Measurements from ENCODE around the gene TMEM120A. TPM values are rescaled to one million over a fixed set of nuclear protein-coding genes. Genes with fewer than 3 reads are reported as not detected.
"Not testable (repeated sequence)": the region's sequence is repeated elsewhere in the genome, so short reads cannot be mapped to it uniquely, and the experiment has no call there.

The TMEM120A gene
- total and polyA plus RNA-seq, 5 donors, result 67.7 to 111 (median 84.1) TPM

DNA sequence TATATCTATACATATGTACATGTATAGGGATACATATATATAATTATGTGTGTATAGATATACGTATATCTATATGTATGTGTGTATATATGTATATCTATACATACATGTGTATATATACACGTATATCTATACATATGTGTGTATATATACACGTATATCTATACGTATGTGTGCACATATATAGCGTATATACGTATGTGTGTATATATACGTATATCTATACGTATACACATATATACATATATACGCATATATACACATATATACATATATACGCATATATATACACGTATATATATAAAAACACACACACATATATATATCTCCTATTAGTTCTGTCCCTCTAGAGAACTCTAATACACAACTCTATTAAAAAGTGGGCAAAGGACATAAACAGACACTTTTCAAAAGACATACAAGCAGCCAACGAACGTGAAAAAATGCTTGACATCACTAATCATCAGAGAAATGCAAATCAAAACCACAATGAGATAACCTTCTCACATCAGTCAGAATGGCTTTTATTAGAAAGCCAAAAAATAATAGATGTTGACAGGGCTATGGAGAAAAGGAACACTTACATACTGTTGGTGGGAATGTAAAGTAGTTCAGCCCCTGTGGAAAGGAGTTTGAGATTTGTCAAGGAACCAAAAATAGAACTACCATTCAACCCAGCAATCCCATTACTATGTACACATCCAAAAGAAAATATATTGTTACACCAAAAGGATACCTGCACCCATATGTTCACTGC is 22.0 kb upstream of the TMEM120A start:
- no peaks in the 10 kb centered on the region for H3K9me3 ChIP-seq (ENCODE audit: control insufficient read depth, low read length)
- DNase-seq (no peak), ATAC-seq (no peak)
- WGBS, result 86% methylated on average over 13 of the region's 13 CpGs
- H3K27ac ChIP-seq (ENCODE audit: low read length), result no peak overlapping the region
- H3K4me1 ChIP-seq (ENCODE audit: control insufficient read depth, insufficient read depth, low read length), result no peaks in the 10 kb centered on the region
- H3K27me3 ChIP-seq (ENCODE audit: control insufficient read depth, insufficient read depth), result no peaks in the 10 kb centered on the region
- intact Hi-C loops (cut with DNase I), result loop anchor here in 3 of 4 donors (2.0 to 5.0 kb wide), 2 partner anchors 149 to 150 kb away; no protein-coding TSS in a partner anchor
- H3K4me3 ChIP-seq (ENCODE audit: low read length), result no peak overlapping the region

DNA sequence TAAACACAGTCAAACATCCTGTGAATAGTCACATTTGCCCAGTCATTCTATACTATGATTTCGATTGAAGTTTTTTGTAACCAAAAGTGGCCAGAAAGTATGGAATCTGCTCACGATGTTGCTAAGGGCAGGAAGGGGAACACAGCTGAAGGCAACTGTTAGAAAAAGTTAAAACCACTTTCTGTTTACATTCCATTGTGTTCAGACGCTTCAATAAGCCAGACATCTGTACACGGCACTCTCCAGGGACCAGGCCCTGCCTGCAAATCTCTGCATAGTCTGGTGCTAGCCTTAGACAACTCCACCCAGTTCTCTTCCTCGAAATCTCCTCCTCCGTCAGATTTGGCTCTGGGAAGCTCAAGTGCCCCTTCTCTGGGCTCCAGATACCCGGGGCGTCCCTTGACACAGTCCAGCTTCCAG is 17.1 kb upstream of the TMEM120A start:
- peak; percentile 93 to 97 for ATAC-seq
- H3K27ac ChIP-seq (ENCODE audit: low read length), result no peak overlapping the region
- DNase-seq, result peak; percentile 78 to 91 (median 84)
- no peak overlapping the region for H3K4me3 ChIP-seq (ENCODE audit: low read length)
- intact Hi-C loops (cut with DNase I), result no loop called here
- no peaks in the 10 kb centered on the region for H3K9me3 ChIP-seq (ENCODE audit: control insufficient read depth, low read length)
- no peaks in the 10 kb centered on the region for H3K4me1 ChIP-seq (ENCODE audit: control insufficient read depth, insufficient read depth, low read length)
- 23% methylated on average over 8 of the region's 8 CpGs for WGBS
- no peaks in the 10 kb centered on the region for H3K27me3 ChIP-seq (ENCODE audit: control insufficient read depth, insufficient read depth)

DNA sequence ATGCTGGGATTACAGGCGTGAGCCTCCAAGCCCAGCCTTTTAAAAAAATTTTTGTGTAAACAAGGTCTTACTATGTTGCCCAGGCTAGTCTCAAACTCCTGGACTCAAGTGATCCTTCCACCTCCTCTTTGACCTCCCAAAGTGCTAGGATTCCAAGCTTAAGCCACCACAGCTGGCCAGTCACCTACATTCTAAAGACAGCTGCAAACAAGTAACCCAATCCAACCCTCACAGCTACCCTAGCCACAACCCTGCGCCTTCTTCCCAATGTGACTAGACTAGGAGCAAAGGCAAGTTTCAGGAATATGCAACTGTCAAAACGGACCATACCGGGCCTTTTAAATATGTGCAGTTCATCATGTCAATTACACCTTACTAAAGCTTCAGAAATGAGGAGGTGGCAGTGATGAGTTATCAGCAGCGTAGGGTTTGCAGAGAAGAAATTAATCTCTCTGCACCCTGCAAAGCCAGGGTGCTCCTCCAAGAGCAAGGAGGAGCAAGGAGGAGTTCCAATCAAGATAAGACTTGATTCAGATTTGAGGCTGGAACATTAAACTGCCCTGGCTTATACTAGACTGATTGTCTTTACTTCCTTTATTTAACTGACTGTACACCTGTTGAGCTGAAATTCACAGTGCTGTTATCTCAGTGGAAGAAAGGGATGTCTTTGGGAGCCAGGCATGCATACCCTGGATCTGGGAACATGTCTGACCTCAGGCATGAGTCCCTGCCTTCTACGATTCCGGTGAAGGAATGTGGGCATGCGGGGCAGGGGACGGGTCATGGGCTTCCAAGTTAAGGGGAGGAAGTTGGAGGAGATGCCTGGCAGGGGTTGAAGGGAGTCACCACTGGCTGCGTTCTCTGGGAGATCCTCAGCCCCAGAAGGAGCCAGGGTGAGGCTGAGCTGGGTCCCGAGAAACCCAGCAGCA is 15.5 kb upstream of the TMEM120A start:
- no peak overlapping the region for H3K27ac ChIP-seq (ENCODE audit: low read length)
- no peak overlapping the region for H3K4me3 ChIP-seq (ENCODE audit: low read length)
- intact Hi-C loops (cut with DNase I), result no loop called here

DNA sequence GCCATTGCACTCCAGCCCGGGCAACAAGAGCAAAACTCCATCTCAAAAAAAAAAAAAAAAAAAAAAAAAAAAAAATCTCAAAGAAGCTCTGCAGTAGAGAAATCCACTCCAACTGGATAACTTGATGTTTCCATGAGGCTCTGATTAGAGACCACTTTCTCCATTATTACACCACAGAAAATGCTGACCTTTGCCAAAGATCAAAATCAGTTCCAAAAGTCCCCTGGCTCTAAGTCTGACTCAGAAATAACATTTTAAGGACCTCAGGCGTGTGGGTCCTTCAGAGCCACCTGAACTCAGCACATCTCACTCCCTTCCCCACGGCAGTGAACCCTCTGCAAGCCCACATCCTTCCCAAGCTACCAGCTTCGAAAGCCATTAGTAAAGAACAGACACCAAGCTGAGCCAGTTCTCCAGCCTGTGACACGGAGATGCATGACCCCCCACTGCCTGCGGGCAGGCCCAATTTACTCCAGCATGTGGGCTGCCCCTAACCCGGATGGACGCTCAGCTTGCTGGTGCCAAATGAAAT is 13.8 kb upstream of the TMEM120A start:
- no peaks in the 10 kb centered on the region for H3K9me3 ChIP-seq (ENCODE audit: control insufficient read depth, low read length)
- ATAC-seq (no peak), DNase-seq (peak in 1 of 3 donors; percentile 5)
- H3K4me3 ChIP-seq (ENCODE audit: low read length), result no peak overlapping the region
- H3K4me1 ChIP-seq (ENCODE audit: control insufficient read depth, insufficient read depth, low read length), result no peaks in the 10 kb centered on the region
- H3K27ac ChIP-seq (ENCODE audit: low read length), result no peak overlapping the region
- intact Hi-C loops (cut with DNase I), result no loop called here
- WGBS, result 78% methylated on average over 8 of the region's 8 CpGs
- no peaks in the 10 kb centered on the region for H3K27me3 ChIP-seq (ENCODE audit: control insufficient read depth, insufficient read depth)

More for the DNA sequence above, 15.5 kb upstream of the TMEM120A start:
- ATAC-seq (no peak), DNase-seq (peak in 1 of 3 donors; percentile 26)
- no peaks in the 10 kb centered on the region for H3K4me1 ChIP-seq (ENCODE audit: control insufficient read depth, insufficient read depth, low read length)
- H3K9me3 ChIP-seq (ENCODE audit: control insufficient read depth, low read length), result no peaks in the 10 kb centered on the region
- no peaks in the 10 kb centered on the region for H3K27me3 ChIP-seq (ENCODE audit: control insufficient read depth, insufficient read depth)
- WGBS, result 73% methylated on average over 11 of the region's 11 CpGs

DNA sequence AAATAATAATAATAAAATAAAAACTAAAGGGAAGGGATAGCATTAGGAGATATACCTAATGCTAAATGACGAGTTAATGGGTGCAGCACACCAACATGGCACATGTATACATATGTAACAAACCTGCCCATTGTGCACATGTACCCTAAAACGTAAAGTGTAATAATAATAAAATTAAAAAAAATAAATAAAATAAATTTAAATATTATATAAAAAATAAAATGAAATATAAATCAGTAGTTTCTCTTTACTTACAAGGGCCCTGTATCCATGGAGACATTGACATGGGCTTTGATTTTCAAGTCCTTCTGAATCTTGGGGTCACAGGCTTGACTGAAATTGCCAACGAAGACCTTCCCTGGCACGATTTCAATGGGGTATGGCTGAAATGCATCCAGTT is 10.6 kb upstream of the TMEM120A start:
- H3K27ac ChIP-seq (ENCODE audit: low read length); H3K9me3 ChIP-seq (ENCODE audit: control insufficient read depth, low read length); DNase-seq; ATAC-seq; H3K27me3 ChIP-seq (ENCODE audit: control insufficient read depth, insufficient read depth); intact Hi-C loops (cut with DNase I); H3K4me1 ChIP-seq (ENCODE audit: control insufficient read depth, insufficient read depth, low read length); H3K4me3 ChIP-seq (ENCODE audit: low read length): not testable (repeated sequence)
- 96% methylated on average over 4 of the region's 4 CpGs for WGBS

DNA sequence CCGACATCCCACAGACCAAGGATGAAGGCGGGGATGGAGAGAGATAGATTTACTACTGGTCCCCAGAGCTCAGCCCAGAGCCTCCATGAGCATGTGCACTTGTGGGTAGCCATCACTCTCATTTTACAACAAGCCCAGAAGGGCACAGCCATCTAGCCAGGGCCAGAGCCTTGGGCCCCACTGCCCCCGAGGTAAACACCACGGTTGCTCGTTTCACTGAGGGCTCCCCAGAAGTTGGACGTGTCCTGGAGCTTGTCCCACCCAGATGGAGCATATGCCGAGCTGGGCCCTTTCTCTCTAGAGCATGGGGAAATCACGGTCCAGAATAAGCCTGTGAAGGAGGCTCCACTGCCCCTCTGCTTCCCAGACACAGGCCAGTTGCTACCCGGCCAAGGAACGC is 9.0 kb upstream of the TMEM120A start:
- Histone ChIP-seq H3K4me3 (ENCODE audit: low read length) (no peak overlapping the region), H3K9me3 (ENCODE audit: control insufficient read depth, low read length) (no peaks in the 10 kb centered on the region), H3K27me3 (ENCODE audit: control insufficient read depth, insufficient read depth) (no peaks in the 10 kb centered on the region), H3K4me1 (ENCODE audit: control insufficient read depth, insufficient read depth, low read length) (no peaks in the 10 kb centered on the region), H3K27ac (ENCODE audit: low read length) (no peak overlapping the region)
- ATAC-seq (no peak), DNase-seq (no peak)
- WGBS, result 94% methylated on average over 10 of the region's 10 CpGs
- intact Hi-C loops (cut with DNase I), result no loop called here

DNA sequence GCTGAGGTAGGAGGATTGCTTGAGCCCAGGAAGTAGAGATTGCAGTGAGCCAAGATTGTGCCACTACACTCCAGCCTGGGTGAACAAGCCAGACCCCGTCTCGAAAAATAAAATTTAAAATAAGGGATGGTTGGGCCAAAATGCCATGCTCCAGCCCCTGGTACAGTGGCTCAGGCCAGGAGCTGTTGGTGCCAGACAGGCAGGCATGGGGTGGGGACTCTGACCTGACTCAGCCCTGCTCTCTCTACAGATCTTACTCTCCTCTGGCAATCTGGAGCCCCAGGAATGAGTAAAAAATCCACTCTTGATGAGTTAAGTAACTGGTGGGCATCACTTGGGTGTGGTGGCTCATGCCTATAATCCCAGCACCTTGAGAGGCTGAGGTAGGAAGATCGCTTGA is 8.4 kb upstream of the TMEM120A start:
- intact Hi-C loops (cut with DNase I), result no loop called here
- DNase-seq (no peak), ATAC-seq (no peak)
- Histone ChIP-seq H3K4me3 (ENCODE audit: low read length) (no peak overlapping the region), H3K27ac (ENCODE audit: low read length) (no peak overlapping the region), H3K9me3 (ENCODE audit: control insufficient read depth, low read length) (no peaks in the 10 kb centered on the region), H3K4me1 (ENCODE audit: control insufficient read depth, insufficient read depth, low read length) (no peaks in the 10 kb centered on the region), H3K27me3 (ENCODE audit: control insufficient read depth, insufficient read depth) (no peaks in the 10 kb centered on the region)
- WGBS, result 93% methylated on average over 3 of the region's 3 CpGs

DNA sequence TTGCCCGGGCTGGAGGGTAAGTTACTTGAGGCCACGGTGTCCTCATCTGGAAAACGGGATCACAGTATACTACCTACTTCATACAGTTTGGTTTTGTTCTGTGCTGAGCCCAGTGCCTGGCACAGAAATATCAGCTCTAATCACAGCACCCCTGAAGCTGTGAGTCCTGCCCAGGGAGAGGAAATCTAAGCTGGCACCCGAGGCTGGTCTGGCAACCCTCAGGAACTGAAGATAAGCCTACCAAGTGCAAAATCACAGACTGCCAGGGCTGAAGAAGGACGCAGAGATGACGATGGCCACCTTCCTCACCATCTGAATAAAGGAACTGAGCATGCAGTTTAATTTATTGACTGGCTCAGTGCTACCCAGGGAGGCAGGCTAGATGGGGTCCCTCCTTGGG is 7.7 kb upstream of the TMEM120A start:
- Histone ChIP-seq H3K4me1 (ENCODE audit: control insufficient read depth, insufficient read depth, low read length) (no peaks in the 10 kb centered on the region), H3K27ac (ENCODE audit: low read length) (no peak overlapping the region), H3K9me3 (ENCODE audit: control insufficient read depth, low read length) (no peaks in the 10 kb centered on the region), H3K4me3 (ENCODE audit: low read length) (no peak overlapping the region), H3K27me3 (ENCODE audit: control insufficient read depth, insufficient read depth) (no peaks in the 10 kb centered on the region)
- ATAC-seq (peak in 1 of 2 donors; percentile 18), DNase-seq (no peak)
- intact Hi-C loops (cut with DNase I), result no loop called here
- 79% methylated on average over 6 of the region's 6 CpGs for WGBS

DNA sequence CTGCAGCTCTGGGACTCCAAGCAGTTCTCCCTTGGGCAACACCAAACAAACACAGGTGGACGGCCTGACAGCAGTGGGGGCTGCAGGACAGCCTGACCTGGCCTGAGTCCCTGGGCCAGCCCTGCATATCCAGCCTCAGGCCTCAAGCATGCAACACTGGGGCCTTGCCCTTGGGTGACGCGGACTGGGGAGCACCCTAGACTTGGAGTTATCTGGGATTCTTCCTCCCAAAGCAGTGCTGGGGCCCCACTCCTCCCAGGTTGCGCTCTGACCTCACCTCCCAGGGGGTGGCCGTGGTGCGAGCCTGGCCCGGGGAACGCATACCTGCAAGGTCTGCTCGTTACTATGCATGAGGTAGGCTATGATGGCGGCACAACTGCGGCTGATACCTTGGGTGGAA is 6.2 kb upstream of the TMEM120A start:
- no peaks in the 10 kb centered on the region for H3K27me3 ChIP-seq (ENCODE audit: control insufficient read depth, insufficient read depth)
- no peak overlapping the region for H3K27ac ChIP-seq (ENCODE audit: low read length)
- WGBS, result 94% methylated on average over 11 of the region's 11 CpGs
- peak in 1 of 3 donors; percentile 60 for DNase-seq
- ATAC-seq, result peak in 1 of 2 donors; percentile 6
- no peaks in the 10 kb centered on the region for H3K4me1 ChIP-seq (ENCODE audit: control insufficient read depth, insufficient read depth, low read length)
- intact Hi-C loops (cut with DNase I), result no loop called here
- H3K4me3 ChIP-seq (ENCODE audit: low read length), result no peak overlapping the region
- H3K9me3 ChIP-seq (ENCODE audit: control insufficient read depth, low read length), result no peaks in the 10 kb centered on the region

DNA sequence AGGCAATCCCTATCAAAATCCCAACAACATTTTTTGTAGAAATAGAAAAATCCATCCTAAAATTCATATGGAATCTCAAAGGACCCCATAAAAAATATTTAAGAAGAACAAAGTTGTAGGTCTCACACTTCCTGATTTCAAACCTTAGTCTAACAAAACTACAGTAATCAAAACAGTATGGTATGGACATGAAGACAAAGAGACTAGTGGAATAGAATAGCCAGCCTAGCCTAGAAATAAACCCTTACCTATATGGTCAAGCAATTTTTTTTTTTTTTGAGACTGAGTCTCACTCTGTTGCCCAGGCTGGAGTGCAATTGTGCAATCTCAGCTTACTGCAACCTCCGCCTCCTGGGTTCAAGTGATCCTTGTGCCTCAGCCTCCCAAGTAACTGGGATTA is 3.6 kb upstream of the TMEM120A start:
- Histone ChIP-seq H3K27me3 (ENCODE audit: control insufficient read depth, insufficient read depth) (no peaks in the 10 kb centered on the region), H3K9me3 (ENCODE audit: control insufficient read depth, low read length) (no peaks in the 10 kb centered on the region), H3K27ac (ENCODE audit: low read length) (no peak overlapping the region), H3K4me3 (ENCODE audit: low read length) (no peak overlapping the region), H3K4me1 (ENCODE audit: control insufficient read depth, insufficient read depth, low read length) (peaks cover 5% of the 10 kb centered on the region)
- intact Hi-C loops (cut with DNase I), result no loop called here
- no peak for DNase-seq
- ATAC-seq, result no peak
- 100% methylated on average over 1 of the region's 1 CpG for whole genome bisulfite sequencing

DNA sequence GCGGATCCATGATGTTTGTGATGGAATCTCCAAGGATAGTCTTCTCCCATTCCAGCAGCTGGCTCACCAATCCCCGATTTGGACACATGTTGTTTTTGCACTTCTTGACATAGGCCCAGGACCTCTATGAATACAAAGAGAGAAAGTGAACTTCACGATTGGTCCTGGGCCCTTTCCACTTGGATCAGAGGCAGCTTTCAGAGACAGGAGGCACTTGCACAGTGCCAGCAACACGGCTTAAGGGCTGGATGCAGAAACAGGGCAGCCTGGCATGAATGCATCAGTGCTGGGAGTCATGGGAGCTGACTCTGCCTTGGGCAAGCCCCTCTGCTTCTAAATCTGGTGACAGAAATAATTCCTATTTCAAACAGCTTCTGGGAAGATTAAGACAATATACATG is 2.1 kb upstream of the TMEM120A start:
- H3K4me1 ChIP-seq (ENCODE audit: control insufficient read depth, insufficient read depth, low read length), result peaks cover 5% of the 10 kb centered on the region
- H3K9me3 ChIP-seq (ENCODE audit: control insufficient read depth, low read length), result no peaks in the 10 kb centered on the region
- WGBS, result 73% methylated on average over 4 of the region's 4 CpGs
- no peaks in the 10 kb centered on the region for H3K27me3 ChIP-seq (ENCODE audit: control insufficient read depth, insufficient read depth)
- intact Hi-C loops (cut with DNase I), result no loop called here
- H3K4me3 ChIP-seq (ENCODE audit: low read length), result no peak overlapping the region
- H3K27ac ChIP-seq (ENCODE audit: low read length), result no peak overlapping the region
- no peak for ATAC-seq
- DNase-seq, result no peak

All from right cardiac atrium (tissue), 5 donors.